Activated T-cell treated with anti-CD3 and anti-CD28 coated beads, Interleukin-2, amount 50 U/mL, for 48 hours (primary cell): Measurements from ENCODE around the gene ATP10A.

Experiments used
- DNase-seq, 2 experiments: peaks; one replicate each; pipeline ENCODE4 v3.0.0-alpha.2; 2020

The ATP10A gene

GRCh38 chr15:25631971-25632370 lies 231.2 kb downstream of the ATP10A start:
- DNase-seq = no peak
